Measurements from ENCODE around the gene COL25A1. TPM values are rescaled to one million over a fixed set of nuclear protein-coding genes. Genes with fewer than 3 reads are reported as not detected.

COL25A1 gene
- total RNA-seq, 4 donors from 2014 or later: 7.1 to 21.3 (median 12.6) TPM

DNA sequence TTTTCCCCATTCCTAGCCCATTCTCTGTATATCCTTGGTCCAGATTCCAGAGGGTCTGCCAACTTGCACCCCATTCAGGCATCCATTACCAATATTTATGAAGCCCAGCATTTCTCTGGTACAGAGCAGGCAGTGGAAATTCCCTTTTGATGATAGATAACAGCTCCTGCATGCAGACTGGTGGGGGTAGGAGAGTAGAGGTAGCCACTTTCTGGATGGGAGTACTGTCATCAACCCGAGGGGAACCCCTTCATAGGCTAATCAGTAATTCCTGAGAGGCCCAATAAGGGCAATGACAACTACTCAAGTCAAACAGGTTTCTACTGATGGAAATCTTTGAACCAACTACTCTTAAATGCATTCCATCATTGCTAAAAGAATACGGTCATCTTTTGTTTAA lies 63.7 kb downstream of the COL25A1 start:
- TF ChIP-seq CTCF (IDR thresholded peaks at IDR 0.05): no peak
- ATAC-seq (ENCODE audit: low FRiP score) (no peak), DNase-seq (ENCODE audit: low spot score) (no peak)

GRCh38 chr4:109235683-109236082 lies 66.8 kb downstream of the COL25A1 start:
- TF ChIP-seq CTCF (IDR thresholded peaks at IDR 0.05): no peak
- no peak for ATAC-seq (ENCODE audit: low FRiP score)
- DNase-seq (ENCODE audit: low spot score): no peak

DNA sequence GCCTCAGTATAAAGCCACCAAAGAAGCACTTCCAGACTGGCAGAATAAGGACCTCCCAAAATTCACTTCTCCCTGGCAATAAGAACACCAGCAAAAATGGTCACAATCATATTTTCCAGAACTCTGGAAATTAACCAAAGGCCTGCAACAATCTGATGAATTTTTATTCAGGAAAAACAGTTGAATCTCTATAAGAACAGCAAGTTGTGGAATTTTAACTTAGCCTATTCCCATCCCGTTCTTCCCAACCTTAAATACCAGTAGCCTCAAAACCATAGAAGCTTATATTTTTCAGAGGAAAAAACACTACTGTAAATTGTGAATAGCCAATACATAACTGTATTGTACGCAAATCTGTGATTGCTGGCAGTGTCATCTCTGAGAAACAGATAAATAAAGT lies 67.9 kb downstream of the COL25A1 start:
- DNase-seq (ENCODE audit: low spot score): no peak
- no peak for TF ChIP-seq CTCF (IDR thresholded peaks at IDR 0.05)
- ATAC-seq (ENCODE audit: low FRiP score): no peak

DNA sequence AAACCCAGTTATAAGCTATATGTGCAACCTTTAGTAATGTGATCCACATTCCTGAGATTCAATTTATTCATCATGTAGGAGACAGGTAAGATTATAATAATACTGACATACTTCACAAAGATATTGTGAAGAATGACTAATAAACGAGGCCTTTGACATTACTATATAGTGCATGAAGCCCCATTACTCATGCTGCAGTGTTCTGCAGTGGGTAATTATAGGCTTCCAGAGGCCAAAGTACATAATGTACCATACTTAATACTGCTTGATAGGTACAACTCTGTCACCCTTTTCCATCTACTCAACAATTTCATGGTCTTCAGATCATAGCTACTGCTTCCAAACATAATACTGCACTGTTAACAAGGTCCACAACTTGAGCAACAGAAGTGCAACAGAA lies 68.9 kb downstream of the COL25A1 start:
- no peak for TF ChIP-seq CTCF (IDR thresholded peaks at IDR 0.05)
- DNase-seq (ENCODE audit: low spot score) (no peak), ATAC-seq (ENCODE audit: low FRiP score) (no peak)

GRCh38 chr4:109232681-109233080 lies 69.8 kb downstream of the COL25A1 start:
- no peak for TF ChIP-seq CTCF (IDR thresholded peaks at IDR 0.05)

DNA sequence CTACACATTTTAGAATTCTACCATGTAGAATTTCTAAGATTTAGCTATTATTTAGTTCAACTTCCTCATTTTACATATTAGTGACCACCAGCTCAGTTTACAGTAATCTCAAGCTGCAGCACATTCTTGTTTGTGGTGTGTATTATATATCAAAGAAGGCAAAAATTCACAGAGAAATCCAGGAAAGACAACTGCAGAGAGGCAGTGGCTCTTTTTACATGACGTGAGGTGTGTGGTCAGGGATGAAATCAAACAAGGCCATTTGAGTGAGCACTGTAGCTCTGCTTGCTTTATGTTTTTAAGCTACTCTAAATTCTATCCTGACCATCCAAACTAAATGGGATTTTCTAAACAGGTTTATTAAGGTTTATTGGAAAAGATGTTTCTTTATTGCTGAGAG lies 71.1 kb downstream of the COL25A1 start:
- DNase-seq (ENCODE audit: low spot score): no peak
- no peak for TF ChIP-seq CTCF (IDR thresholded peaks at IDR 0.05)
- no peak for ATAC-seq (ENCODE audit: low FRiP score)

More at GRCh38 chr4:109232681-109233080, 69.8 kb downstream of the COL25A1 start:
- DNase-seq (ENCODE audit: low spot score) (no peak), ATAC-seq (ENCODE audit: low FRiP score) (no peak)

GRCh38 chr4:109229028-109229427 lies 73.4 kb downstream of the COL25A1 start:
- no peak for TF ChIP-seq CTCF (IDR thresholded peaks at IDR 0.05)
- no peak for DNase-seq (ENCODE audit: low spot score)
- no peak for ATAC-seq (ENCODE audit: low FRiP score)
